GM18511 (cell line): Measurements from ENCODE around the gene KLK11.

Experiments
- ATAC-seq: cut with Tn5 transposase; IDR thresholded peaks from one replicate; pipeline ENCODE4 v1.9.1; 2021; ENCODE audit warnings: mild to moderate bottlenecking, moderate library complexity; ENCODE audit not compliant: unreplicated experiment

KLK11 gene

DNA sequence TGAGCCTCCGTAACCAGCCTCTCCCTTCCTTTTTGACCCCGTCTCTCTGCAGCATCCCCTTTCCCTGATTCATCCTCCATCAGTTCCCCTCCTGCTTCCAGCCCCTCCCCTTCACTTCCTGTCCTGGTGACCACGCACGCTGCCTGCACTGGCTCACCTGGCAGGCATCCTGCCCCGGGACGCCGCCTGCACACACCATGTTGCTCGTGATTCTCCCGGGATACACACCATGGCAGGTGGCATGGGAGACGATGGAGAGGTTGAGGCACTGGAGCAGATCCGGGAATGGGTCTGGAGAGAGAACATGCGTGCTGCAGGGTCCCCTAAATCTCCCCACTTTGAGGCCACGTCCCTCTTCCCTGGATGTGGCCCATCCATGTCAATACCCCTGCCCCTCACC lies 4.2 kb upstream of the KLK11 start:
- ATAC-seq = no peak

DNA sequence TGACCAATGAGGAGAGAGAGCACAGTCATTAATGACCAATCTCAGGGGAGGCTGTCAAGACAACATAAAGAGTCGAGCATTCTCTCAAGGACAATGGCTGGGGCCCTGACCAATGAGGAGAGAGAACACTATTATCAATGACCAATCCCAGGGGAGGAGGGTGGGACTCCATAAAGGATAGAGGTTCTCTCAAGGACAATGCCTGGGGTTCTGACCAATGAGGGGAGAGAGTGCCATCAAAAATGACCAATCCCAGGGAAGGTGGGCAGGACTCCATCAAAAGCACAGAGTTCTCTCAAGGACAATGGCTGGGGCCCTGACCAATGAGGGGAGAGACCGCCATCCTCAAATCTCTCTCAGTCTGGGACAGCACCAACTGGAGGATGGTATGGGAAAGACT lies 3.3 kb upstream of the KLK11 start:
- ATAC-seq = no peak

- ATAC-seq = no peak
Observed at GRCh38 chr19:51027873-51028272, 1.5 kb upstream of the KLK11 start.

GRCh38 chr19:51027126-51027806 lies 850 bp upstream of the KLK11 start:
- no peak for ATAC-seq

DNA sequence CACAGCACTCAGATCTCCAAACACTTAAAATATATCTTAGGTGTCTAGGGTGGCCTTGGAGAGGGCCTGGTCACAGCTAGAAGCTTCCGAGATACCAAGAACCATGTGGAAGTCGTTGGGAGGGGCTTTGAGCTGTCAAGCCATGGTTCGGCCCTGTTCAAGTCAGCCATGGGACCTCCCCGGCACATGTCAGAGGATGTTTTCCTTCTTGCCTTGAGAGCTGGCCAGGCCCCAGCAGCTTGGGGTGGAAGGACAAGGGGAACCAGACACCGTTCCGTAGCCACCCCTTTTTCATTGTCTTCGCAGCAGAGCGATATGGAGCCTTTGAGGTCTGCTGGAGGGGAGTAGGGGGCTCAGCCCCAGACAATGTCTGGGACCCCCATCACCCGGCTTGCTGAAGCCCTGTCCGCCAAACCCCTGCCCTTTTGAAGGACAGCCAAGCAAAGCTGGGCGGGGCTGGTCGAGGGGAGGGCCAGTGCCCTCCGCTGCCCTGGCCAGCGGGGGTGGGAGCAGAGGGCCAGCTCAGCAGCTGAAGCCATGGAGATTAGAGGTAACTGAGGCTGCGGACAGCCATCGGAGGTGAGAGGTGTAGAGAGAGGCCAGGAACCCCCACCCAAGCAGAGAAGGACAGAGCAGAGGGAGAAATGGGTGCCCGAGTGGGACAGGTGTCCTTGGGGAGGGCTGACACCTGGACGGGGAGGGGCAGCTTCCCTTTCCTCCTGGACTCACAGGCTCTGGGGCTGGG lies 435 bp downstream of the KLK11 start:
- no peak for ATAC-seq

GRCh38 chr19:51025401-51025800 lies 1.0 kb downstream of the KLK11 start:
- ATAC-seq = no peak

- ATAC-seq = no peak
Observed at GRCh38 chr19:51024924-51025323, 1.5 kb downstream of the KLK11 start.

- no peak for ATAC-seq
Observed at GRCh38 chr19:51023946-51024345, 2.5 kb downstream of the KLK11 start.

- no peak for ATAC-seq
Observed at GRCh38 chr19:51022526-51022925, 3.9 kb downstream of the KLK11 start.

- no peak for ATAC-seq
Observed at GRCh38 chr19:51020988-51021651, 5.3 kb downstream of the KLK11 start.

DNA sequence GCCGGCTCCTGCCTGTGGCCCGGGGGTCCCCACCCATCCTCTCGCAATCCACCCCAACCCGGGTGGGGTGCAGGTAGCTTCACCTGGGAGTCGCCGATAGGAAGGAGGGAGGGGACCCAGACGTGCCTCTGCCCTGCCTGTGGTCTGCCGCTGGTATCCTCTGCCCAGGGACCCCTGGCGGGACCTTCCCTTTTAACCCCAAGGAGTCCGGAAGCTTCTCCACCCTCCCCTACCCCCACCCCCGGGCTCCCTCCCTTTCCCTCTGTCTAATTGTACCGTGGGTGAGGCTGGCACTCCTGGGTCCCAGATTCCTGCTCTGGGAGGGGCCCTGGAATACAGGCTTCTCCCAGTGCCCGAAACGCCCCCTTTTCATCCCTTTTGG lies 6.9 kb downstream of the KLK11 start, which contains the start of gene KLK10:
KLK10 (minus strand) TSS at position 166 of the 382 bp plus-strand sequence. CDS start 579 bp downstream, outside the sequence.
- no peak for ATAC-seq

GRCh38 chr19:51018745-51019543 lies 7.5 kb downstream of the KLK11 start:
- no peak for ATAC-seq

- no peak for ATAC-seq
Observed at GRCh38 chr19:51016798-51017683, 9.4 kb downstream of the KLK11 start.

DNA sequence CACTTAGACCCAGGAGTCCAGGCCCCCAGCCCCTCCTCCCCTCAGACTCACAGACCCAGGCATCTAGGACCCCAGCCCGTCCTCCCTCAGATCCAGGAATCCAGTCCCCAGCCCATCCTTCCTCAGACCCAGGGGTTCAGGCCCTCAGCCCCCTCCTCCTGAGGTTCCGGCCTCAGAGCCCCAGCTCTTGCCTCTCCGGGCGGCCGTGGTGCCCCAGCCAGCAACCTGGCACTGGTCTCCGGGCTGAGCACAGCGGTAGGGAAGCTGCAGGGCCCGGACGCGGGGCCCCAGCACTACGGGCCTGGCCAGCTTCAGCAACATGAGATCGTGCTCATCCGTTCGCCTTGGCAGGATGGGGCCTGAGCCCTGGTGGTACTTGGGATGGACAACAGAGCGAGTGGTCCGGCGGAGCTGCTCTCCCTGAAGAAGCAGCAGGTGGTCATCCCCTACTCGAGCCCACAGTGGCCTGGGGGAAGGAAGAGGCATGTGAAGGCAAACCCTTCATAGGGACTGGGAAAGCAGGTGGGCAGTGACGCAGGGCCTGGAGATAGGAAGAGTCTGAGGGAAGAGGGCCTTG lies 10.6 kb downstream of the KLK11 start:
- ATAC-seq = no peak

DNA sequence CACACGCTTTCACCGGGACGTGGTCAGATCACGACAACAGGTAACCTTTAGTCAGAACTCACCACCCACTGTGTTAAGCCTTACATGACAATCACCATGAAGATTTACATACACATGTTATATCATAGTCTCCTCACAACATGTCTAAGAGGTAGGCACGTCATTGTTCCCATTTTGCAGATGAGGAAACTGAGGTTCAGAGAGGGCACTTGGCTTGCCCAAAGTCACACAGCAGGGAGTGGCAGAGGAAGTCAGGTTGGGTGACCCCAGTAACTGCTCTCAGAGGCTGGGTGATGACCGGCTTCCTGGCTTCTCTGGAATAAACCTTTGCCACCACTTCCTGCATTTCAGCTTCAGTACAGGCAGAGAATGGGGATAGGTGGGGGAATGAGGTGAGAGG lies 12.2 kb downstream of the KLK11 start:
- ATAC-seq = no peak

DNA sequence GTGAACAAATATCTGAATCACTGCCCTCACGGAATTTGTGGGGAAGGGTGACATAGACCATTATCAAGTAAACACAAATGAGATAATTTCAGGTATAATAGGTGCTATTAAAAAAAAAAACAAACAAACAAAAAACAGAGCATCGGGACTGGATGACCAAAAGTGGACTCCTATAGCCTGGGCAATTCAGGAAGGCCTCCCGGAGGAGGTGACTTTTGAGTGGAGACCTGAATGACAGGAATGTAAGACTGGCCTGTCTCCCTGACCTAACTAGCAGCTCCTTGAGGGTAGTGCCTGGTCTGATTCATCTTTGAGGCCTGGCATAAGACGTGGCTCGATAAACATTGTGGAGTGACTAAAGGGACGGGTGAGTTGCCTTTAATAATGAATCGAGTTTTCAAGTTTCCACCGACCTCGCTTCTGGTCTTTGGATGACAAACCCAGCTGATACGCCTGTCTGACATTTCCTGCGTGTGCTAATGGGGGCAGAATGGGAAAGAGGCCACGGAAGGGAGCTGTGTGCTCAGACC lies 13.7 kb downstream of the KLK11 start:
- no peak for ATAC-seq

DNA sequence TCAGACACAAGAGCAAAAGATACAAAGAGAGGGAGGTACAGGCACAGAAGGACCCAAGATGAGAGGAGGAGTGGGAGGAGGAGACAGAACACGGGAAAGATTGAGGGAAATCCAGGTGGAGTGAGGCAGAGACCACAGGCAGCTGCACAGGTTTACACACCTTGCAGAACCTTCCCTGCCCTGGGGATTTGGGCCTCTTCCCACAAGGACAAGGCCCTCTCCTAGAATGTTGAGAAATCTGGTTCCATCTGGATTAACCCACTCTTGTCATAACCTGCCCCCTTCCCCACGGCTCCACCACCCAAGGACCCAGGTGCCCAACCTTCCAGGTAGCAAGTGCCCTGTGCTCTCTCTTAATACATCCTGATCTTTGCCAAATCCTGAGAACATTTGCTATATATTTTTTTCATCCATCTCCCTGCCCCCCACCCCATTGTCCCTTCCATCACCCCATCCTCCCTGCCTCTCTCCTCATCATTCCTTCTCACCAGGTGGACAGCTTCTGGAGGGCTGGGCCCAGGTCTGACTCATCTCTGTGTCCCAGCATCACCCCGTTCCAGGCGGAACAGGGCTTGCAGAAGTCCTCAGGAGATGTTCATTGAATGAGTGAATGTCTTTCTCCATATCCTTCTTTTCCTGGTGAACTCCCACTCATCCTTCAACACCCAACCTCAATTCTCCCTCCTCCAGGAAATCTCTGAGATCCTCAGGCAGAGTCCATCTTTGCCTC lies 16.2 kb downstream of the KLK11 start:
- no peak for ATAC-seq

DNA sequence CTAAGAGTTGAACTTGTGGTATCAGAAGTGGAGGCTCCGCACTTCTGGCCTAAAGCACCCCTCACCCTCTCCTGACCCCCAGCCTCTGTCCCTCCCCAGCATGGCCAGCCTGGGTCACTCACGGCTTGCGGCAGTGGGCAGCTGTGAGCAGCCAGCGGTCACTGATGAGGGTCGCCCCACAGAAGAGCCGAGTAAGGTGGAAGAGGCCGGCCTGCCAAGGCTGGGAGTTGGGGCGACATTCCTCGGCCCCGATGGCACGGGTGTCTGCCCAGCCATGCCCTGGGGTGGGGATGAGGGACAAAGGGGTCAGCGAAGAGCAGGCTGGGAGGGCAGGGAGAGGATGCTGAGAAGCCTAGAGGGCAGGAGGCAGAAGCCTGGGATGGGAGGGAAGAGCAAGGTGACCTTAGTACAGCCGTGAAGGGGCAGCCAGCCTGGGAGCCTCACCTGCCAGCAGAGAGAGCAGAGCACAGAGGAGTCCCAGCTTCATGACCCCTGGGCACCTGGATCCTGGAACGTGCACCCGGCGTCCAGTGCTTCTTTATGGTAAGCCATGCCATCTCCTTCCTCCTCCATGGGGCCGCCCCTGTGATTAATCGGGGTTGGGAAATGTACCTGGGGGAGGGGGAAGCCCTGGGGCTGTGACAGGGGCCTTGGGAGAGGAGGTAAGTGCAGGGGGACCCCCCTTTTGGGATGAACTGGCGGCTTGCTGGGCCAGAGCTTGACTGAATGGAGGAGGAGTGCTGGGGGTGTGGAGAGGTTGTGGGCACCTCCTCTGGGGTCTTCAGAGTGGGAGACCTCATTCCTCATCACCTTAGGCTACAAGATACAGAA lies 17.1 kb downstream of the KLK11 start:
- no peak for ATAC-seq
